ENCODE measurements around the gene GPR150. TPM values are rescaled to one million over a fixed set of nuclear protein-coding genes. Genes with fewer than 3 reads are reported as not detected.

Gene GPR150
- total RNA-seq, 1 donor from 2014 or later: 9.6 TPM

DNA sequence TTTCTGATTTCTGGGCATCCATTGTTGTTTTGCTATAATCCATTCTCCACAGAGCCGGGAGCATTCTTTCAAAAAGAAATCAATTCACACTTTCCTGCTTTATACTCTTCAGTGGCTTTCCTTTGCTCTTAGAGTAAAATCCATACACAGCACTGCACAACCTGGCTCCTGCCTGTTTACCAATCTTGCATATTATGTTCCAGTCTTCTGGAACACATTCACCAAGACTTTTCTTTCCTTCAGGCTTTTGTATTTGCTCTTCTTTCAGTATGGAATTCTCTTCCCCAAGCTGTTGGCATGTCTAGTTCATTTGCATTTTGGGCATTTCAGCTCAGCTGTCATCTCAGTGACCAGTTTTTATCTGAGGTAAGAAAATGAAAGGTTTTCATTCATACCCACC, 33.0 kb downstream of the GPR150 start:
- intact Hi-C loops (cut with DNase I): no loop called here
- no peaks in the 10 kb centered on the region for H3K36me3 ChIP-seq
- no peaks in the 10 kb centered on the region for H3K9me3 ChIP-seq
- H3K4me1 ChIP-seq: no peaks in the 10 kb centered on the region
- H3K4me3 ChIP-seq: no peak overlapping the region
- TF ChIP-seq, protein P1, sequence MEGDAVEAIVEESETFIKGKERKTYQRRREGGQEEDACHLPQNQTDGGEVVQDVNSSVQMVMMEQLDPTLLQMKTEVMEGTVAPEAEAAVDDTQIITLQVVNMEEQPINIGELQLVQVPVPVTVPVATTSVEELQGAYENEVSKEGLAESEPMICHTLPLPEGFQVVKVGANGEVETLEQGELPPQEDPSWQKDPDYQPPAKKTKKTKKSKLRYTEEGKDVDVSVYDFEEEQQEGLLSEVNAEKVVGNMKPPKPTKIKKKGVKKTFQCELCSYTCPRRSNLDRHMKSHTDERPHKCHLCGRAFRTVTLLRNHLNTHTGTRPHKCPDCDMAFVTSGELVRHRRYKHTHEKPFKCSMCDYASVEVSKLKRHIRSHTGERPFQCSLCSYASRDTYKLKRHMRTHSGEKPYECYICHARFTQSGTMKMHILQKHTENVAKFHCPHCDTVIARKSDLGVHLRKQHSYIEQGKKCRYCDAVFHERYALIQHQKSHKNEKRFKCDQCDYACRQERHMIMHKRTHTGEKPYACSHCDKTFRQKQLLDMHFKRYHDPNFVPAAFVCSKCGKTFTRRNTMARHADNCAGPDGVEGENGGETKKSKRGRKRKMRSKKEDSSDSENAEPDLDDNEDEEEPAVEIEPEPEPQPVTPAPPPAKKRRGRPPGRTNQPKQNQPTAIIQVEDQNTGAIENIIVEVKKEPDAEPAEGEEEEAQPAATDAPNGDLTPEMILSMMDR (IDR thresholded peaks at IDR 0.05): no peak
- H3K27ac ChIP-seq: no peak overlapping the region
- H3K27me3 ChIP-seq: no peaks in the 10 kb centered on the region
- no peak for DNase-seq (ENCODE audit: low spot score in 2 of 2)

DNA sequence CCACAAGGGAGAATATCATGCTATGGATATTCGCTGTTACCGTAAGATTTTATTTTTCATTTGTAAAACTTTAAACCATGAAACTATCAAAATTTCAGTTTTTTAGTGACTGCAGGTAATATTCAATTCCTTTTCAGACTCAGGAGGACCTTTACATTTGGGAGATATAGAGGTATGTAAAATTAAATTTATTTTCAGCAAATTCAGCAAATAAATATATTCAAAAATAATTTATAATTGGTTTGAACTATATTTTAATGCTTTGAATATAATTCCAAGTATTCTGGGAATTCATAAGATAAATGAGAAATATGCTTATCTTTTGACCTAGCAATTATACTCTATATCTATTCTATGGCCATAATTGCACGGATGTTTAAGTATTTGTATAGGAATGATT, 34.3 kb downstream of the GPR150 start:
- Histone ChIP-seq H3K36me3 (no peaks in the 10 kb centered on the region), H3K4me3 (no peak overlapping the region), H3K27me3 (no peaks in the 10 kb centered on the region), H3K4me1 (no peaks in the 10 kb centered on the region), H3K9me3 (no peaks in the 10 kb centered on the region), H3K27ac (no peak overlapping the region)
- TF ChIP-seq, protein P1 (IDR thresholded peaks at IDR 0.05): no peak
- no peak for DNase-seq (ENCODE audit: low spot score in 2 of 2)
- intact Hi-C loops (cut with DNase I): no loop called here

DNA sequence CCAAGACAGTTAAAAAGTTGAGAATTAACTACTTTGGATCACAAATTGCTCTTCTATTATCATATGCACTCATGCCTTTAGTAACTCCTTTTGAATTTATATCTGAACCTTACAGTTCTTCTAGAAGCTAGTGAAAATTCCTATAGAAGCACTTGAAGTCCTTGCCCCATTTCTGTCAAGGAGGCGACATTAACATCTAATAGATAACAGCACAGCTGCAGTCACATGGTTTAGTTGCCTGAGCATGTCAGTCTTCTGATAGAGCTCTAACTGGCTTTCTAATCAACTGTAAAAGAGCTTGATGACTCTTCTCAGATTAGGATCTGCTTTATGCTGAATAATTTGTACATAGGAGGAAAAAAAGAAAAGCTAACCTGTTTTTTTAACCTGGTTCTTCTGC, 35.7 kb downstream of the GPR150 start:
- intact Hi-C loops (cut with DNase I): no loop called here

DNA sequence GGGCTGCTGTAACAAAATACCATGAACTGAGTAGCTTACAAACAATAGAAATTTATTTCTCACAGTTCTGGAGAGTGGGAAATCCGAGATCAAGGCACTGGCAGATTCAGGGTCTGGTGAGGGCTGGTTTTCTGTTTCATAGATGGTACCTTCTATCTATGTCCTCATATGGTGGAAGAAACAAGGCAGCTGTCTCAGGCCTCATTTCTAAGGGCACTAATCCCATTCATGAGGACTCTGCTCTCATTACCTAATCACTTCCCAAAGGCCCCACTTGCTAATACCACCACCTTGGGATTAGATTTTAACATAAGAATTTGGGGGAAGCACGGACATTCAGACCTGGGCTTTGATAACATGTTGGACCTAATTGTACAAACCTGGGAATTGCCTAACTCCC, 40.2 kb downstream of the GPR150 start:
- intact Hi-C loops (cut with DNase I): loop anchor here (5.0 kb wide), 2 partner anchors 72 to 122 kb away; partner anchors contain the start of gene RHOBTB3
- Histone ChIP-seq H3K4me1 (no peaks in the 10 kb centered on the region), H3K9me3 (no peaks in the 10 kb centered on the region), H3K27me3 (no peaks in the 10 kb centered on the region), H3K36me3 (no peaks in the 10 kb centered on the region), H3K27ac (no peak overlapping the region), H3K4me3 (no peak overlapping the region)
- DNase-seq (ENCODE audit: low spot score in 2 of 2): no peak
- TF ChIP-seq, protein P1 (IDR thresholded peaks at IDR 0.05): no peak

More for the DNA sequence above, 35.7 kb downstream of the GPR150 start:
- TF ChIP-seq, protein P1 (IDR thresholded peaks at IDR 0.05): no peak
- no peak overlapping the region for H3K4me3 ChIP-seq
- H3K27ac ChIP-seq: no peak overlapping the region
- no peaks in the 10 kb centered on the region for H3K4me1 ChIP-seq
- no peaks in the 10 kb centered on the region for H3K9me3 ChIP-seq
- no peaks in the 10 kb centered on the region for H3K36me3 ChIP-seq
- no peaks in the 10 kb centered on the region for H3K27me3 ChIP-seq
- no peak for DNase-seq (ENCODE audit: low spot score in 2 of 2)

DNA sequence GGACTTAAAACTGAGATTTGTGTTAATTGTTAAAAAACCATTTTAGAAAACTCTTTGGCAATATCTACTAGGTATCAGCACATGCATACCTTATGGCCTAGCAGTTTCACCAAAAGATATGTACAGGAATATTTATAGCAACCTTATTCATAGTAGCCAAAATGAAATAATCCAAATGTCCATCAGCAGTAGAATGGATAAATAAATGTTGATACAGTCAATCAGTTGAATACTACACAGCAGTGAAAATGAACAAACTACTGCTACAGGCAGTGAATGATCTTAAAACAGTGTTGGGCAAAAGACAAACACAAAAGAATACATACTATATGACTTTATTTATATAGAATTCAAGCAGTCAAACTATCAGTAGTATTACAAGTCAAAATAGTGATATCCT, 43.1 kb downstream of the GPR150 start:
- intact Hi-C loops (cut with DNase I): loop anchor here (5.0 kb wide), 2 partner anchors 69 to 119 kb away; partner anchors contain the start of gene RHOBTB3
- no peaks in the 10 kb centered on the region for H3K9me3 ChIP-seq
- H3K4me3 ChIP-seq: no peak overlapping the region
- no peaks in the 10 kb centered on the region for H3K27me3 ChIP-seq
- H3K27ac ChIP-seq: no peak overlapping the region
- TF ChIP-seq, protein P1 (IDR thresholded peaks at IDR 0.05): no peak
- H3K4me1 ChIP-seq: no peaks in the 10 kb centered on the region
- DNase-seq (ENCODE audit: low spot score in 2 of 2): no peak
- H3K36me3 ChIP-seq: no peaks in the 10 kb centered on the region
